NCI-H187 (cell line): ENCODE results near the gene SPP1.

ENCODE experiments used
- DNase-seq, 2 experiments: peaks; one replicate each; lab custom pipeline; 2025; lab: John Stamatoyannopoulos, UW

The SPP1 gene

GRCh38 chr4:87953826-87954225, 21.7 kb upstream of the SPP1 start:
- DNase-seq, result no peak

- no peak for DNase-seq
Measured at GRCh38 chr4:87956501-87956900, 19.0 kb upstream of the SPP1 start.

GRCh38 chr4:87957061-87957460, 18.5 kb upstream of the SPP1 start:
- no peak for DNase-seq

- DNase-seq, result no peak
Measured at GRCh38 chr4:87961993-87962392, 13.5 kb upstream of the SPP1 start.

GRCh38 chr4:87962398-87963146, 12.9 kb upstream of the SPP1 start:
- no peak for DNase-seq

GRCh38 chr4:87965501-87965975, 10.0 kb upstream of the SPP1 start:
- DNase-seq, result no peak

GRCh38 chr4:87966095-87966496, 9.4 kb upstream of the SPP1 start:
- DNase-seq, result no peak

GRCh38 chr4:87967193-87967592, 8.3 kb upstream of the SPP1 start:
- DNase-seq, result no peak

GRCh38 chr4:87970121-87970520, 5.4 kb upstream of the SPP1 start:
- DNase-seq, result no peak

GRCh38 chr4:87971866-87972265, 3.6 kb upstream of the SPP1 start:
- no peak for DNase-seq

- DNase-seq, result no peak
Measured at GRCh38 chr4:87973283-87974169, 2.0 kb upstream of the SPP1 start.

GRCh38 chr4:87974856-87975462, 555 bp upstream of the SPP1 start:
- DNase-seq, result no peak

GRCh38 chr4:87977521-87978278, 2.2 kb downstream of the SPP1 start:
- no peak for DNase-seq

- no peak for DNase-seq
Measured at GRCh38 chr4:87978681-87979080, 3.2 kb downstream of the SPP1 start.

GRCh38 chr4:87979810-87980209, 4.3 kb downstream of the SPP1 start:
- DNase-seq, result no peak

GRCh38 chr4:87981486-87981885, 6.0 kb downstream of the SPP1 start:
- no peak for DNase-seq

GRCh38 chr4:87982036-87982435, 6.5 kb downstream of the SPP1 start:
- no peak for DNase-seq

GRCh38 chr4:87982446-87983010, 7.0 kb downstream of the SPP1 start:
- no peak for DNase-seq

- no peak for DNase-seq
Measured at GRCh38 chr4:87983996-87984395, 8.5 kb downstream of the SPP1 start.

- DNase-seq, result no peak
Measured at GRCh38 chr4:87985097-87985886, 9.8 kb downstream of the SPP1 start.

GRCh38 chr4:87985887-87986200, 10.3 kb downstream of the SPP1 start:
- no peak for DNase-seq
